Measurements from ENCODE around the gene GATA2. TPM values are rescaled to one million over a fixed set of nuclear protein-coding genes. Genes with fewer than 3 reads are reported as not detected.

GATA2 gene
- total RNA-seq, 1 experiment from 2014 or later = 7.5 TPM

GRCh38 chr3:128433837-128434165 is 59.2 kb downstream of the GATA2 start:
- no peak for DNase-seq (ENCODE audit: low read depth)

DNA sequence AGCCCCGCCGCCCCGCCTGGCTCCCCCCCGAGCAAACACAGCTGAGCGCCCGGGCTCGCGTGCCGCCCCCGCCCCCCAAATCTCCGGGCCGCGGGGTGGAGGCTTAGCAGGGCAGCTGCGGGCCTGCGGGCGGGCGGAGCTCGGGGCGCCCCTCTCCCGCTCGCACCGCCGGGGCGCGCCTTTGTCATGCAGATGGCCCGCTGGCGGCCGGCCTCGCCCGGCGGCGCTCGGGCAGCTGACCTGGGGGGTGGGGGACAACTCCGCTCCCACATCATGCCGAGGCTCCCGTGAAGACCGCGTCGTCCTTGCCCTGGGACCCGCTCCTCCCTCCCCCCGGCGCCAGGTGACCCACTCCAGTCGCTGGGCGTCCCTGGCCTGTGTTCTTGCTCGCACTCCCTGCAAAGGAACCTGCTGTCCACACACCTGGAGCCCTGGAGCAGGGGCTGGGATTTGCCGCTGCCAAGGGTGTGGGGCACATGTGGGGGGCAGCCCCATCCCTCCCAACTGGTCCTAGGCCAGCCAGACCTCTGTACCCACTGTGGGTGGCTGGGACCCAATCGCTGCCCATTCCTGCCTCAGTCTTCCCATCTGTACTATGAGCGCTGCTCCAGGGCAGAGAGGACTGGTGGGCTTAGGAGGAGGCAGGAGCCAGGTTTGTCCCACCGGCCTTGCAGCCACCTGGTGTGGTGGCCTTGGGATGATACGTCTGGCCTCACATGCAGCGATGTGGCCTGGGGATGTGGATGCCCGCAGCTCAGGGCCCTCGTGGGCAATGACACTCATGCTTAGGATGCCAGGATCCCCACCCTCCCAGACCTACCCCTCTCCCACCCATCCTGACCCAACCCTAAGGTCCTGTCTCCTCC is 59.8 kb downstream of the GATA2 start:
- DNase-seq (ENCODE audit: low read depth) = peak; percentile 25

DNA sequence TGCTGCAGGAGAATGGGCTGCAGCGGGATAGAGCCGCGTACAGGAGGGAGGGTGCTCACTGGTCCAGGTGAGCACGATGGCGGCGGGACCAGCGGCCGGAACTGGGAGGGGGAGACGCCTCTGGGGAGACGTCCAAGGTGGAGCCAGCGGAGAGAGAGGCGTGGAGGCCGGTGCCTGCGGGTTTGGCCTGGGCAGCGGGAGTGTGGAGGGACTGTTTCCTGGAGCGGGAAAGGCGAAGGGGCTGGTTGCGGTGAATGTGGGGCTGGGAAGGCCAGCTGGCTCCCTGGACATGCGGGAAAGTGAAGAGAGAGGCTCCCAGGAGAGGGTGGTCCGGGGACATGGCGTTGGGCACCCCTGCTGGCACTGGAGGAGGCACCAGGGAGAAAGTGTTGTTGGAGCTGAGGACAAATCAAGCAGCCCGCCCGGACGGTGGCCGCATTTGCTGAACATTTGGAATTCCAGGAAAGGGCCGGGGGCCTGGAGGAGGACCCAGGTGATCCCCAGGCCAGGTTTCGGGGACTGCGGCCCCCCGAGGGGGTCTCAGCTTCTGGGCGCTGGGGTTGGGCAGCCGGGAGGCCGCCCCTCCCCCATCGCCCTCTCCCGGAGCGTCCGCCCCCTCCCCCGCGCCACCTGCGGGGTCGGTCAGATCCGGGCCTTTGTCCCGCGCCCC is 60.6 kb downstream of the GATA2 start:
- DNase-seq (ENCODE audit: low read depth) = no peak

DNA sequence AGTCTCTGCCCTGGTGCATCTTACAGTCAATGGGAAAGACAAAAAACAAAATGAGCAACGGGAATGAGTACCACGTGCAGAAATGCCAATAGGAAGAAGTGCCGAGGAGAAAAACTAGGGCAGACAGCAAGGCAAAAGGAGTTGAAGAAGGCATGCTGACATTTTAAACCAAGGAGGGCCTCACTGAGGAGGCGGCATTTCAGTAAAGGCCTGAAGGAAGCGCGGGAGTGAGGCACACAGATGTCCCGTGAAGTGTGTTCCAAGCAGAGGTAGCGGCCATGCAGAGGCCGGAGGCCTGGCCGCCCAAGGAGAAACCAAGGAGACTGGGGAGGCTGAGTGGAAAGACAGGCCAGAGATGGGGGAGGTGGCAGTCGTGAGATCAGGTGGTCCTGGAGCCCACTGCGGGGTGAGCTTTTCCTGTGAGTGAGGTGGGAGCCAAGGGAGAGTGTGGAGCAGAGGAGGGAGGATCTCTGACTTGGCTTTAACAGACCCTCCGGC is 61.1 kb downstream of the GATA2 start:
- no peak for DNase-seq (ENCODE audit: low read depth)

GRCh38 chr3:128430731-128431130 is 62.3 kb downstream of the GATA2 start:
- DNase-seq (ENCODE audit: low read depth) = no peak

- no peak for DNase-seq (ENCODE audit: low read depth)
These were observed 62.7 kb downstream of the GATA2 start for GRCh38 chr3:128430301-128430700.

DNA sequence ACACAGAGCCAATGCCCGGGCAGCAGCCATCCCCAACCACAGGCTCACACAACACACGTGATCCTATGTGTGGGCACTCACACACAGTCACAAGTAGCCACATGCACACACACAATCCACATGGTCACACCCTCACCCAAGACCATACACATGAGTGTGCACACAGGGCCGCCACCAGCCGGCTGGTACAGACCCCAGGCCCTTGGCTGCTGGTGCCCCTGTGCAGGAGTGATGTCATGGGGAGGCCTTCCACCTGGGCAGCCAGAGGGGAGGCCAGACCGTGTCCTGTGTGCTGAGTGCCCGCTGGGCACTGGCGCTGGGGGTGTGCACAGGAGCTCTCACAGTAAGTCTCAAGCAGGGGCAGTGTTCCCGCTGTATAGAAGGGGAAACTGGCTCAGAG is 63.2 kb downstream of the GATA2 start:
- no peak for DNase-seq (ENCODE audit: low read depth)

Other genes with a start within 250 kb of the GATA2 start
- not detected in 2 replicates for gene DNAJB8, start 26.3 kb downstream of the GATA2 start, total RNA-seq (2014; rRNA removed; shearing (Covaris generic))
- gene RPN1, start 157.6 kb upstream of the GATA2 start, total RNA-seq (2014; rRNA removed; shearing (Covaris generic)) = 391 and 442 TPM in 2 replicates
- gene RAB7A, start 233.0 kb upstream of the GATA2 start, total RNA-seq (2014; rRNA removed; shearing (Covaris generic)) = 42.7 and 49.5 TPM in 2 replicates